Neural cell (in vitro differentiated cells): Measurements from ENCODE around the gene HIP1R. TPM values are rescaled to one million over a fixed set of nuclear protein-coding genes. Genes with fewer than 3 reads are reported as not detected.

Experiments
- H2AFZ ChIP-seq: fragments of 200-600, 300-800 bp; sonication (generic), shearing (Covaris generic); 2 replicates; pipeline ENCODE4 v1.6.0; 2014; ENCODE audit warnings: low read depth, mild to moderate bottlenecking, antibody characterized with exemption, low read length, moderate library complexity
- H3F3A ChIP-seq: fragments of 200-600 bp; shearing (Covaris generic); 2 replicates; pipeline ENCODE4 v1.6.1; 2016; ENCODE audit warnings: mild to moderate bottlenecking, moderate library complexity, mixed read lengths, antibody characterized with exemption, low read length; ENCODE audit not compliant: insufficient read depth, poor library complexity, severe bottlenecking
- H3K27ac ChIP-seq: fragments of 200-600, 300-800 bp; sonication (generic), shearing (Covaris generic); 2 replicates; pipeline ENCODE4 v1.5.1; 2014; ENCODE audit warnings: mild to moderate bottlenecking, low read length, moderate library complexity
- H3K27me3 ChIP-seq: fragments of 300-800, 200-600 bp; sonication (generic), shearing (Covaris generic); 2 replicates; pipeline ENCODE4 v1.6.0; 2014; ENCODE audit warnings: mild to moderate bottlenecking, low read depth, low read length, moderate library complexity; ENCODE audit not compliant: insufficient read depth
- H3K36me3 ChIP-seq: fragments of 300-800, 200-600 bp; sonication (generic), shearing (Covaris generic); 2 replicates; pipeline ENCODE4 v1.5.1; 2014; ENCODE audit warnings: mild to moderate bottlenecking, antibody characterized with exemption, low read length, moderate library complexity; ENCODE audit not compliant: insufficient read depth
- H3K4me2 ChIP-seq: fragments of 300-800, 200-600 bp; sonication (generic), shearing (Covaris generic); 2 replicates; pipeline ENCODE4 v1.6.0; 2014; ENCODE audit warnings: mild to moderate bottlenecking, low read length
- H3K4me3 ChIP-seq: fragments of 300-800, 200-600 bp; sonication (generic), shearing (Covaris generic); 2 replicates; pipeline ENCODE4 v1.5.1; 2014; ENCODE audit warnings: mild to moderate bottlenecking, low read length, moderate library complexity
- H3K79me2 ChIP-seq: fragments of 200-600 bp; shearing (Covaris generic); replicated peaks from 2 replicates; pipeline ENCODE4 v1.6.0; 2014; ENCODE audit warnings: mild to moderate bottlenecking, low read length, moderate library complexity; ENCODE audit not compliant: insufficient read depth
- H3K9ac ChIP-seq: fragments of 300-800, 200-600 bp; sonication (generic), shearing (Covaris generic); 2 replicates; pipeline ENCODE4 v1.6.1; 2016; ENCODE audit warnings: mild to moderate bottlenecking, low read length, mixed read lengths
- H3K9me2 ChIP-seq: fragments of 200-600 bp; shearing (Covaris generic); 2 replicates; pipeline ENCODE4 v1.6.1; 2016; ENCODE audit warnings: mild to moderate bottlenecking, low read length, mixed read lengths; ENCODE audit not compliant: insufficient read depth
- H3K9me3 ChIP-seq: fragments of 200-600, 300-800 bp; sonication (generic), shearing (Covaris generic); 2 replicates; pipeline ENCODE4 v1.6.1; 2016; ENCODE audit warnings: mild to moderate bottlenecking, mixed run types, low read length, moderate library complexity, mixed read lengths
- H4K20me1 ChIP-seq: fragments of 200-600 bp; shearing (Covaris generic); 2 replicates; pipeline ENCODE4 v1.6.1; 2016; ENCODE audit warnings: mild to moderate bottlenecking, mixed run types; ENCODE audit not compliant: insufficient read depth
- CTCF ChIP-seq: fragments of 450-650 bp; IDR thresholded peaks from 2 replicates; pipeline ENCODE4 v1.5.1; 2014; ENCODE audit warnings: antibody characterized with exemption, mild to moderate bottlenecking, moderate library complexity; ENCODE audit not compliant: poor library complexity, severe bottlenecking
- EP300 ChIP-seq: fragments of 450-650 bp; conservative IDR thresholded peaks from 2 replicates; pipeline ENCODE4 v1.6.1; 2014; ENCODE audit warnings: antibody characterized with exemption, mild to moderate bottlenecking, moderate library complexity; ENCODE audit not compliant: poor library complexity, severe bottlenecking
- EZH2 ChIP-seq: fragments of 200-600, 300-800 bp; shearing (Covaris generic), sonication (generic); IDR thresholded peaks from 2 replicates; pipeline ENCODE4 v1.6.1; 2014; ENCODE audit warnings: antibody characterized with exemption, low read length, borderline replicate concordance, mild to moderate bottlenecking; ENCODE audit not compliant: insufficient read depth, poor library complexity, severe bottlenecking
- MXI1 ChIP-seq: fragments of 450-650 bp; conservative IDR thresholded peaks from 2 replicates; pipeline ENCODE4 v1.6.1; 2014; ENCODE audit warnings: antibody characterized with exemption, mild to moderate bottlenecking; ENCODE audit not compliant: poor library complexity, severe bottlenecking
- POLR2AphosphoS5 ChIP-seq: IDR thresholded peaks from 2 replicates; pipeline ENCODE4 v1.6.1; 2012
- RAD21 ChIP-seq: fragments of 450-650 bp; conservative IDR thresholded peaks from 2 replicates; pipeline ENCODE4 v1.6.1; 2014; ENCODE audit warnings: antibody characterized with exemption, mild to moderate bottlenecking, moderate library complexity
- REST ChIP-seq: IDR thresholded peaks from 2 replicates; pipeline ENCODE4 v1.6.1; 2012; ENCODE audit warnings: borderline replicate concordance
- SMC3 ChIP-seq: fragments of 450-650 bp; conservative IDR thresholded peaks from 2 replicates; pipeline ENCODE4 v1.6.1; 2014; ENCODE audit warnings: antibody characterized with exemption, mild to moderate bottlenecking, moderate library complexity; ENCODE audit not compliant: poor library complexity
- TAF1 ChIP-seq: IDR thresholded peaks from 2 replicates; pipeline ENCODE4 v1.6.1; 2012; ENCODE audit warnings: low read depth
- polyA plus RNA-seq: library from polyadenylated mRNA; depleted of rRNA; stranded (reverse); fragments of >200 nt; gene quantifications from 2 replicates; pipeline ENCODE4 v1.2.3, GENCODE V29; 2014

HIP1R gene
- polyA plus RNA-seq, 1 donor from 2014 or later: 270 TPM

GRCh38 chr12:122858591-122859302, 23.5 kb downstream of the HIP1R start:
- Histone ChIP-seq H3K36me3 (no peaks in the 10 kb centered on the region), H3K4me2 (no peak overlapping the region), H3K9ac (no peak overlapping the region), H3K9me2 (no peaks in the 10 kb centered on the region), H3K27me3 (no peaks in the 10 kb centered on the region), H3K4me3 (no peak overlapping the region), H3F3A (no peaks in the 10 kb centered on the region), H2AFZ (no peak overlapping the region), H3K27ac (no peak overlapping the region), H3K79me2 (no peaks in the 10 kb centered on the region), H4K20me1 (no peaks in the 10 kb centered on the region), H3K9me3 (no peaks in the 10 kb centered on the region)
- TF ChIP-seq RAD21 (no peak), POLR2AphosphoS5 (peak; percentile 9), MXI1 (no peak), EZH2 (no peak)

GRCh38 chr12:122859303-122860039, 24.2 kb downstream of the HIP1R start:
- no peak overlapping the region for H3K4me2 ChIP-seq
- no peaks in the 10 kb centered on the region for H3K27me3 ChIP-seq
- no peak overlapping the region for H3K27ac ChIP-seq
- no peak overlapping the region for H3K4me3 ChIP-seq
- no peaks in the 10 kb centered on the region for H3F3A ChIP-seq
- no peaks in the 10 kb centered on the region for H3K36me3 ChIP-seq
- H2AFZ ChIP-seq: no peak overlapping the region
- no peaks in the 10 kb centered on the region for H3K9me2 ChIP-seq
- no peak overlapping the region for H3K9ac ChIP-seq
- H3K79me2 ChIP-seq: no peaks in the 10 kb centered on the region
- H3K9me3 ChIP-seq: no peaks in the 10 kb centered on the region
- TF ChIP-seq REST (no peak), EP300 (no peak), SMC3 (no peak), CTCF (no peak), TAF1 (no peak), POLR2AphosphoS5 (no peak), MXI1 (no peak), RAD21 (no peak), EZH2 (no peak)
- H4K20me1 ChIP-seq: no peaks in the 10 kb centered on the region
